ENCODE measurements around the gene TRPM2.

TRPM2 gene

DNA sequence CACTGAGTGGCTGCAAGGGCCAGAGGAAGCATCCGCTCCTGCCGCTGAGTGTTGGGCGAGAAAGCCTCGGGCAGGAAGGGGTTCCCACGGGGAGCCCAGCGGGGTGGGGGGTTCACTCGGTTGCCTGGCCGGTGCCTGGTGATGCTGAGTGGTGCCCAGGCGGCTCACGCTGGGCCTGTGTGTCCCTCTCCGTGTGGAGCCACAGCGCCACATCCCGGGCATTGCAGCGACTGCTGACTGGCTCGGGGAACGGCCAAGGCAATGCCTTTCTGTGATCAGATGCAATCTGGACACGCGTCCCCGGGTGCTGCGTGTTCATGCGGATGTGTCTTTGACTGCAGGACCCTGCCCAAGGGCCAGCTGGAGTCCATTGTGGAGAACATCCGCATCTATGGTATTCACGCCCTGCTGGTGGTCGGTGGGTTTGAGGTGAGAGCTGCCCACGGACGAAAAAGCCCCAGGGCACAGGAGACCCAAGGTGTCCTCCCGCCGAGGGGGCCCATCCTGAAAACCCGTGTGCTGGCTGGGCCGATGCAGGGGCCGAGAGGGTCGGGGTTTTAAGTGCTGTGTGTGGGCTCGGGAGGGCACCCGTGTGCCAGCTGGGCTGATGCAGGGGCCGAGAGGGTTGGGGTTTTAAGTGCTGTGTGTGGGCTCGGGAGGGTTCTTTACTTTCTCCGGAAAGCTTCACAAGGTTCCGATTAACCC, 30.6 kb upstream of the TRPM2 start:
- no peak for DNase-seq (ENCODE audit: low spot score)

DNA sequence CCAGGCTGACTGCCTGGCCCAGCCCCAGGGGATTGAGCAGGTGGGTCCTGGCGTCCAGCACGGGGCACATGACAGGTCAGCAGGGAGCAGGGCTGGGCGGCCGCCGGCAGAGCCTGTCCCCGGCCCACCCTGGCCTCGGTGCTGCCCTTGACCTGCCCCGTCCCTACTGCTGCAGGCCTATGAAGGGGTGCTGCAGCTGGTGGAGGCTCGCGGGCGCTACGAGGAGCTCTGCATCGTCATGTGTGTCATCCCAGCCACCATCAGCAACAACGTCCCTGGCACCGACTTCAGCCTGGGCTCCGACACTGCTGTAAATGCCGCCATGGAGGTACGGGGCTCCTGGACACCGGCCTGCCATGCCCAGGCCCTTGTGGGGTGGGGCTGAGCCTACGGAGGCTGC, 29.8 kb upstream of the TRPM2 start:
- no peak for DNase-seq (ENCODE audit: low spot score)

DNA sequence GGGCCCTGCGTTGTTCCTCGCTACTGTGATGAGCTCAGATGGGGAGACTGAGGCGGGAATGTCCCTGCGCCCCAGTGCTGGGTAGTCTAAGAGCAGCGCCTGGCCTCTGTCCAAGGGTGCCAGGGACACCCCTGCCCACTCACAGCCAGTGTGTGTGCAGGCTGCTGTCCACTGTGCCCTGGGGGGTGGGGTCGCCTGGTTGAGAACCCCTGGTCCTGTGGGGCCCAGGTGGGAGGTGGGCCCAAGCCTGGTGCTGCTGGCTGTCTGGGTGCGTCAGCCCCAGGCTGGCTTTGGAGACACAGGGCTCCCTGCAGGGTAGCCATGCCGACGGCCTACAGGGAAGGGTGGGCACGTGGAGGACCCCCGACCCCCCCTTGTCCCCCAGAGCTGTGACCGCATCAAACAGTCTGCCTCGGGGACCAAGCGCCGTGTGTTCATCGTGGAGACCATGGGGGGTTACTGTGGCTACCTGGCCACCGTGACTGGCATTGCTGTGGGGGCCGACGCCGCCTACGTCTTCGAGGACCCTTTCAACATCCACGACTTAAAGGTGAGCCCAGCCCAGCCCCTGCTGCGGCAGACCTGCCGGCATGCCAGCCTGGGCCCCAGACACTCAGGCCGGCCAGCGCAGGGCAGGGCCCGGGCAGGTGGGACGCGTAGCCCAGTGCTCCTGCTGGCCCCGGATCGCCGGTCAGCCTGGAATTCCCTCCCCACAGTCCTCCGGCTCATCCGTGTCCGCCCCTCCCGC, 29.1 kb upstream of the TRPM2 start:
- no peak for DNase-seq (ENCODE audit: low spot score)

DNA sequence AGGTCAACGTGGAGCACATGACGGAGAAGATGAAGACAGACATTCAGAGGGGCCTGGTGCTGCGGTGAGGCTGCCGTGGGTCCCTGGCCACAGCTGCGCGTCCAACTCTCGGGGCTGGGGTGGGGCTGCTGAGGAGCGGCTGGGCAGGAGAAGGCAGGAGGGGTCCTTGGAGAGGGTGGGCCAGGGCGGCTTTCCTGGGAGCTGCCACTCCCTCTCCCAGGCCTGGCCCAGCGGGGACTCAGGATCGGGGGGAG, 28.6 kb upstream of the TRPM2 start:
- DNase-seq (ENCODE audit: low spot score): no peak

DNA sequence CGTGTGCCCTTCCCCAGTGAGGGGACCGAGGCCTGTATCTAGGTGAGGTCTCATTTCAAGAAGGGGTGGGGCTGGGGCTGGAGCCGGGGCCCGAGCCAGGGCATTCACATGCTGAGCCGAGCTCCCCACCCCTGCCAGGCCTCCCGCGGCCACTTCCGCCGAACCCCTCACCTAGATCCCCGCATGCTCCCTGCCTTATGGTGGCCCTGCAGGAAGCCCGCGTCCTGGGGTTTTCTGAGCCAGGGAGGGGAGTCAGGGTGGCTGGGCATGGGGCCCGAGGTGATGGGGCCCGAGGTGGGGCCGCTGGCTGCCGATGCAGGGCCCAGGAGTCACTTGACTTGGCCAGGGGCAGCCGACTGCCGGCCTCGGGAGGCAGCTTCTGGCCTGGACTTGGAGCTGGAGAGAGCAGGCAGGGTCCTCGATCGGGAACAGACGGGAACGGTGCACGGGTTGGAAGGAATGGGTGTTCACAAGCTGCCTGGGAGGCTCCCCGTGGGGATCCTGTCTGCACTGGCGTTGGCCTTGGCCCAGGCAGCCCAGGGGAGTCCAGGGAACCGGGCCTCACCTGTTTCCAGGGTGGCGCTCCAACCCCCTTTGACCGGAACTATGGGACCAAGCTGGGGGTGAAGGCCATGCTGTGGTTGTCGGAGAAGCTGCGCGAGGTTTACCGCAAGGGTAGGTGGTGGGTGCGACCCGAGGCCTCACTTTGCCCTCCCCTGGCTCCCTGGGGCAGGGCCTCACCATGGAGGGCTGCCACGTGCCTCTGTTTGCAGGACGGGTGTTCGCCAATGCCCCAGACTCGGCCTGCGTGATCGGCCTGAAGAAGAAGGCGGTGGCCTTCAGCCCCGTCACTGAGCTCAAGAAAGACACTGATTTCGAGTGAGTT, 27.8 kb upstream of the TRPM2 start:
- DNase-seq (ENCODE audit: low spot score): no peak

DNA sequence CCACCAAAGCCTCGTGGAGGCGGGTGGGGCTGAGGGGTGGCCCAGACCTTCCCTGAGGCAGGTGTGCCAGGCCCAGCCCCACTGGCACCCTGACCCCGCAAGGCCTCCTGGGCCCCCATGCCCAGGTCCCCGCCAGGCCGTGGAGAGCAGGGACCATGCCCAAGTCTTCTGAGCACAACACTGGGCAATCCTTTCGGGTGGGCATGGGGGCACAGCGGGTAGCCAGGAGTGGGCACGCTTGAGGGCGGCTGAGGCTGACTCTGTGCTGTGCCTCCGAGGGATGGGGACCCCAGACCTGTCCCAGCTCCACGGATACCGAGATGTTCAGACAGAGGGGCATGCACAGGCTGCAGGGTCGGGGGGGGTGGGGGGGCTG, 27.2 kb upstream of the TRPM2 start:
- no peak for DNase-seq (ENCODE audit: low spot score)

DNA sequence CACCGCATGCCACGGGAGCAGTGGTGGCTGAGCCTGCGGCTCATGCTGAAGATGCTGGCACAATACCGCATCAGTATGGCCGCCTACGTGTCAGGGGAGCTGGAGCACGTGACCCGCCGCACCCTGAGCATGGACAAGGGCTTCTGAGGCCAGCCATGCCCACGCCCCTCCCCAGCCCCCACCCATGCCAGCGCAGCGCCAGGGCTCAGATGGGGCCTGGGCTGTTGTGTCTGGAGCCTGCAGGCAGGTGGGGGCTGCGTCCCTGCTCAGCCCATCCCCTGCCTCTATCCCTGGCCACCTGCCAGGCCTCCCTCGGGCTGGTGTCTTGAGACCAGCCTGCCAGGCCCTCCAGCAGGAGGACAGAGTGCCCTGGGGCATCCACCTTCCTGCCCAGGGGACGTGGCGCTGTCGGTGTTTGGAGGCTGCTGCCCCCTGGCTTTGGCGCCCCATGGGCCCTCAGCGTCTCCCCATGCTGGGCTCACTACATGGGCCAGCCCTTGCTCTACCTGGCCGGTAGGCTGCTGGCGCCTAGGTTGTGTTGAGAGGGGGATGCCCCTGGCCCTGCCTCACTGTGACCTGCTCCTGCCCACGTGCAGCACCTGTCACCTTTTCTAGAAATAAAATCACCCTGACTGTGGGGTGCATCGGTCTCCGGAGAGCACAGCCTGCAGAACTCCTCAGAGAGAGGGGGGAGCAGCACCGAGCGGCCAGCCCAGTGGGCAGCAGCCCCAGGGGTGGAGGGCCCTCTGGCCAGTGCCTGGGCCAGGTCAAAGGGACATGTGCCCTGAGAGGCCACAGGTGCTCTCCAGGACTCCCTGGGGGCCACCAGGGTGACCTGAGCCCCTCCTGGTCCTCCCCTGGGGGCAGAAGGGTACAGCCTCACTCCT, 26.5 kb upstream of the TRPM2 start:
- no peak for DNase-seq (ENCODE audit: low spot score)

DNA sequence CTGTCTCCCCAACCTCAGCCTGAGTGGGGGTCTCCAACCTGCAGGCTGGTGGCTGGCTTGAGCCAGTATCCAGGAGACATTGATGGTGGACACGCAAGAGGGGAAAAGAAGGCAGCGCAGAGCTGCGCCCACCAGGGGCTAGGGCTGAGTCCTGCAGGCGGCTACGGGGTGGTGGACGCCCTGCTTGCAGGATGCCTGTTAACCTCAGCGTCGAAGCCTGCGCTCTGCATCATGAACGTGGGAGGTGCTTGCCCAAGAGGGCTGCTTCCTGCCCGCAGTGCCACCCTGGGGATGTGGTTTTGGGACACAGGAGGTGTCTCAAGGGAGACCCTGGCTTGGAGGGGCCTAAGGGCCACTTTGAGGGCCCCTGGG, 25.8 kb upstream of the TRPM2 start:
- DNase-seq (ENCODE audit: low spot score): no peak

DNA sequence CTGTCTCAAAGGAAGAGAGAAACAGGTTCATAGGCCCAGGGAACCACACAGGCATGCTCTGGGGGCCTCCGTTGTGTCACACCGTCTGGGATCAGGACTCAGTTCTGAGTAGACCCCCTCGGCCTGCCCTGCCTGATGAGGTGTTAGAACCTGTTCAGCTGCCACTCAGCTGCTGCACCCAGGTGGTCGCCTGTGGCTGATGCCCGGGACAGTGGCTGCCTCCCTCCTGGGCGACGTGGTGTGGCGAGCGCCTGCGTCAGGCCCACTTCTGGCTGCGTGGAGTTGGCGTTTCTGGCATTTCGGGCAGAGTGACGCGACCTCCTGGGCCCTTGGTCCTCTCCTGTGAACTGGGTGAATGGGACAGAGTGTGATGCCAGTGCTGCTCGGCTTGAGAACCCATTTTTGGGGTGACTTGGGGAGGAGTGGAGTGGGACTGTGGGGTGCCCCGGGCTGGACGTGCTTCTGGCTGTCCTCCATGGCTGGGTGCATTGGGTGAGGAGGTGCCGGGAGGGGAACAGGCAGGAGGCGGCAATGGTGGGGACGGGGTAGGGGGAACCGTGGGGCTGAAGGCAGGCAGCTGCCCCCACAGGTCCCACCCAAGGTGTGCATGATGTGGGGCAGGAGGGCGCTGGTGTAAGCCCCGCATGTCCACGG, 25.1 kb upstream of the TRPM2 start:
- no peak for DNase-seq (ENCODE audit: low spot score)

DNA sequence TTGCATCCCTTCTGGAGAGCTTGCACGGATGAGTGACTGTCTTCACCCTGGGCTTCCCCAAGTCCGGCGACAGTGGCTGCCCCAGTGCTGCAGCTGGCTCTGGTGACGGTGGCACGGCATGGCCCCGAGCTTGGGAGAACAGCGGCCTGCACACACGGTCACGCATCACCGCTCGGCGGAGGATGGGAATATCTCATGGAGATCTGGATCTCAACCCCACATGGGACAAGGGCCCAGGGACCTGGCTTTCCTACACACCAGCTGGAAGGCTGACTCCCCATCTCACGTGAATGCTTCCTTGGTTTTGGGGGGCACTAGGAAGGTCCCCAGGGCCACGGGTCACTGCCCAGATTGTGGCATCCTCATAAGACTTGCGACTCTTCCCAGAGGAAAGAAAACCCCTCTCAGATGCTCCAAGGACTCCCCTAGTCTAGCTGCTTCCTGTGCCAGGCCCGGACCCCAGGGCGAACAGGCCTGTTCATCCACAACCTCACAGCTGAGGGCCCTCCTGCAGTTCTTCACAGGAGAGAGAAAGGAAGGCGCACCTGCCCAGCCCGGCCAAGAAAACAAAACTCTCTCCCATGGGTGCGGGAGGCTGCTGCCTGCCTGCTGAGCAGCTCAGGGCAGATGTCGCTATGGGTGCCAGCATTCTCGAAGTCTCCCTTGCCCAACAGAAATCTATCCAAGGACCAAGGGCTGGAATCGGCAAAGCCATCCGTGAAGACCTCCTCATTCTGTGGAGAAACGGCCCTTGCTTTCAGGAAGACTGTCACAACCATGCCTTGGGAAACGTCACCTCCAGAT, 24.1 kb upstream of the TRPM2 start:
- DNase-seq (ENCODE audit: low spot score): no peak

DNA sequence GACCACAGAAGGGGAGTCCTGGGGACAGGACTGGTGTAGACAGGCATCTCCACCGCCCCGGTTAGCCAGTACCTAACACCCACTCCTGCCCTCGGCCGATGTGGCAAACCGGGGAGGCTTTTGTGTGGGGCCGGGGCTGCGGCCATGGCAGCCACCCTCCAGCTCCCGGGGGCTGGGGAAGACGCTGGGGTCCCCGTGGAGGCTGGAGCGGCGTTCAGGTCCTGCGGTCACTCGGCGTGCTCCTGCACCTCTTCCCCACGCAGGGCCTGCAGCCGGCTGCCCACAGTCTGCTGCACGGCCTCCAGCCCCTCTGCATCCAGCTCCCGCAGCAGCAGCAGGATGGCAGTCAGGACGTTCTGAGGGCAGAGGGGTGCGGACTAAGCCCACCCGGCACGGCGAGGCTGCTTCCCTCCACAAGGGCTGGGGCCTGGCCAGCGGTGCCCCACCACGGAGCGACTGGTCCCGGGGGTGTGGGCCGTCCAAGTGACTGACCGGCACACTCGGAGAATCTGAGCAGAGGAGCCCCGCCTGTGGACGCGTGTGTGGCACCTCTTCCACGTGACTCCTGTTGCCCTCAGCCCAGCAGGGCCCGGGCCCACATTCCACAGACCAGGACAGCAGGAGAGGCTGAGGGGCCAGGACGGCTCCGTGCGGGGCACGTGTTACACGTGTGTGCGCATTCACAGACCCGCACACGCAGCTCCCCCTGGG, 23.3 kb upstream of the TRPM2 start:
- DNase-seq (ENCODE audit: low spot score): no peak

DNA sequence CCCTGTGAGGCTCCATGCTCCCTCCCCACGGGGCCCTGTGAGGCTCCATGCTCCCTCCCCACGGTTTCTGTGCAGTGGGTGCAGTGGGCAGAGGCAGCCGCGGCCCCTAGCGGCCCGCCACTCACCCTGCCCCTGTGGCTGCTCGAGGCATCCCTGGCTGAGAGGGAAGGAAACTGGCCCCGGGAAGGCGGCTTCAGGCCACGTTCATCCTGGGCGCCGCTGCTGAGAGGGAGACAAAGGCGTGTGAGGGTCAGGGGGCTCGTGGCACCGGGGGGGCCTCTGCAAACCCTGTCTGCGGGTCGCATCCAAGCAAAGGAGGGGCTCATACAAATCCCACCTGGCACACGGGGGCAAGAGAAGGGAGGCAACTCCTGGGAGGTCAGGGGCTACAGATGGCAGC, 22.7 kb upstream of the TRPM2 start:
- no peak for DNase-seq (ENCODE audit: low spot score)

DNA sequence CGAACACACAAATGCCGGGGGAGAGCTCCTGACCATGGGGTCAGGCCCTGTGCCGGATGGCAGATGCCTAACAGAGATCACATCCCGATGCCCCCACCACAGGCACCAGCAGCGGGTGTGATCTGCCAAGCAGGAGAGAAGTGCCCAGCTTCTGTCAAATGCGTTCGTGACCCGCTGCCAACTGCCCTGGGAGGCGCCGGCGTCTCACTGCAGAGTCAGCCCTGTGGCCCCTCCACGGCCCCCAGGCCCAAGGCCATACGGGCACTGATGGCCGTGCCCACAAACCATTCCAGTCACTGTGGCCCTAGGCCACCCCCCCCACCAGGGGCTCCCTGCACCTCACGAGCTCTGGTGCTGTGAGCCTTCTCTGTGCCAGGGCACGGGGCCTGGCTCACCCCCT, 22.2 kb upstream of the TRPM2 start:
- DNase-seq (ENCODE audit: low spot score): no peak

DNA sequence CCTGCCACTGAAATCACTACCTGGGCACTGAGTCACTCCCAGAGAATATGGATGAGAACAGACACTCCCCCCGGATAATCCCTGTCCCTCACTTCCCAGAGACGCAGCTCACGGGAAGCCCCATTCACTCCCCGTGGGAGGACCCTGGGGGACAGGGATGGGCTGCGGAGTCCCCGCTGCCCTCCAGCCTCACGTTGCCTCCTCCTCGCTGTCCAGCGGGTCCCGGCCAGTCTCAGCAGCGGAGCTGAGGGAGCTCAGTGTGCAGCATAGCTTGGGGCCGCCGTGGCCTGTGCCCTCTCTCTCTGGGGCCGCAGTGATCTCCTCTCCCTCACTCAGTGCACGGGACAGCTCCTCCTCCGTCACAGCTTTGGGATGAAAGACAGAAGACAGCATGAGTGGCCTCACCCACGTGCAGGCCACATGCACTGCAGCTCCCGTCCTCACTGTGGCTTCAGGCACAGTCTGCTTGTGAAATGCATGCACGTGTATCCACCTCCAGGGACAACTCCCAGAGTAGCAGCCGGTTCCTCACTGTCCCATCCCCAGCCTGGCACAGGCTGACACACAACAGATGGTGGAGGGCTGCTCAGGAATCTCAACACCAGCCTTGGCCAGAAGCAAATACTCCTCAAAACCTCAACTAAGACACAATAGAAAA, 21.6 kb upstream of the TRPM2 start:
- no peak for DNase-seq (ENCODE audit: low spot score)

DNA sequence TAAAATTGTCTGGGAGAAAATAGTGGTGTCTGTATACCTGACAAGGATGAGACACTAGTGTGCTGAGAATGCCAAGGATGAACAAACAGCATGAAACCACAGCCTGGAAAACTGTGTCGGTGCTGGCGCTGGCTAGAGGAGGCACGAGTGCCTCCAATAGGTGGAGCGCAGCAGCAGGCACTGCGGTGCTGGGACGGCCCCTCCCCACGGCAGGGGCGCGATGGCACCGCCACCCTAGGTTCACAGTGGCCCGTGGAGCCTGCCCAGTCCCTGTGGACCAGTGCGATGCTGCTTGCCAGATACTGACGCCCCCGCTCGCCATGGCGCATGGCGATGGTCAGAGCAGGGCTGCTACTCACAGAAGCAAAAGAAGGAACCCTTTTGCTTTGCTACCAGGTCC, 21.0 kb upstream of the TRPM2 start:
- DNase-seq (ENCODE audit: low spot score): no peak

DNA sequence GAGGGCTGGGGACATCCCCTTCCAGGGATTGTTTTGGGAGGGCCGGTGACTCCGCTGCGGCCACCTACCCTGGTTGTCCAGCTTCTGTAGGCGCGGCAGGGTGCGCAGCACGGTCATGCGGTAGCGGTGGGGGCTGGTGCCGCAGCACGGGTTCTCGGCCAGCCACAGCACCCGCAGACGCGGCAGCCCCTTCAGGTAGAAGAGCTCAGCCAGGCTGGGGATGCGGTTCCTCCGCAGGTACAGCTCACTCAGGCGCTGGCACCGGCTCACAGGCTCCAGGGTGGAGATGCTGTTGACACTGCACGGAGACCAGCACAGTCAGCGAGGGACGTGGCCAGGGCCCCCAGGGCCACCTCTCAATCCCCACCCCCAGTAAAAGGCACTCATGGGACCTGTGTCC, 20.5 kb upstream of the TRPM2 start:
- no peak for DNase-seq (ENCODE audit: low spot score)

DNA sequence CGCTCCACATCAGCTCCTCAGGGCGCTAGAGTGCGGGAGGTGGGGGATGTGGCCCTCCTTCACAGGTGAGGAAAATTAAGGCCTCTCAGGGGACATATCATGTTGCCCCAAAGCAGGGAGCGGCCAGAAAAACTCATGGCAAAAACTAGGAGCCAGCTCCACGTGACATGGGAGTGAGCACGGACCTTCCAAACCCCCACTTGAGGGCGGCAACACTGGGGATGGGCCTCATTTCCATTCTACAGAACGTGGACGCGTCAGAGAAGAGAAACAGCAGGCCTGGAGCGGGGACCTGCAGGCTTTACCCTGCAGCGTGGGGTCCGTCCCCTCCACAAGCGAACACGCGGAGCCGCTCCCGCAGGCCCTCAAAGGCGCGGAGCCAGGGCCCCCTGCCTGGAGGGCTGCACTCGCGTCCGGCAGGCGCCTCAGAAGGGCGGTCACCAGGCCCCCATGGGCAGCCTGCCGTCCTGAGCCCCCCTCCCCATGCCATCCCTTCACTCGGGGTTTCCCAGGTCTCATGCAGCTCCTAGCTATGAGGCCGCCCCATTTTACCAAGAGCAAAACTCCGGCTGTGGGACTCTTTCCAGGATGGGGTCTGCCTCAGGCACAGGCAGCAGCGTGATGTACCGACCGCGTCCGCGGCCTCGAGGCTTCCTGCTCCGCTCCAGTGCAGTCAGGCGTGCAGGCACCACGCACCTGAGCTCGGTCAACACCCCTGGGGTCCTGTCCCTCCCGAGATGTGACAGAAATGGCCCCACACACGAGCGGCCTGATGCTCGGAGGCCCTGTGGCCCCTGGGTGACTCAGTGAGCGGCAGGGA, 19.7 kb upstream of the TRPM2 start:
- no peak for DNase-seq (ENCODE audit: low spot score)

DNA sequence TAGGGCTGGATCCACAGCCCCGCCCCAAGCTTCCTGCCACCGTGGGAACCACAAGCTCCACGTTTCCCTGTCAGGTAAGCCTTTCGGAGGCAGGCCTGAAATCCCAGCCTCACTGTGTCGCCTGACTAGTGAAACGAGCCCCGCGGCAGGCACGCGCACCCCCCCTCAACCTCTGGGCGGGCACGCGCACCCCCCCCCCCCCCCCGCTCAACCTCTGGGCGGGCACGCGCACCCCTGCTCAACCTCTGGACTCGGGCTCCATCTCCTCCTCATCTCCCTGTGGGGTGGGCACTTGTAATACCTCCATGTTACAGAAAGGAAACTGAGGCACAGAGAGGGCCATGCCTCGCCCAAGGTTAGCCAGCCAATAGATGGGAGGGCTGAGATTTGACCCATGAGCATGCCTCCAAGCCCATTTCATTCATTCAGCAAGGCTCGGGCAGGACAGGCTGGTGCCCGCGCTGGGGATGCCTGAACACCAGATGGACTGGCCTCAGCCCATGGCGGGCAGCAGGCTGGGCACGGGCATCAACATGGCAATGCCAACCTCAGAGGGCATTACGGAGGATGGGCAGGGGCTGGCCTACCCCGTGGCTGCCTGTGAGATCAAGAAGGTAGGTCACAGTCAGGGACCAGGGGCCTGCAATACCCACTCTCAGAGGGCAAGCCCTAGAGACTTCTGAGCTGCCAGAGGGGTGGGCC, 18.9 kb upstream of the TRPM2 start:
- DNase-seq (ENCODE audit: low spot score): no peak
